NCI-H69 (cell line): ENCODE data around the gene PRAMEF7.
"Not testable (repeated sequence)": the region's sequence is repeated elsewhere in the genome, so short reads cannot be mapped to it uniquely, and the experiment has no call there.

ENCODE experiments used
- DNase-seq: peaks from one replicate; lab custom pipeline; 2025; lab: John Stamatoyannopoulos, UW

PRAMEF7 gene

DNA sequence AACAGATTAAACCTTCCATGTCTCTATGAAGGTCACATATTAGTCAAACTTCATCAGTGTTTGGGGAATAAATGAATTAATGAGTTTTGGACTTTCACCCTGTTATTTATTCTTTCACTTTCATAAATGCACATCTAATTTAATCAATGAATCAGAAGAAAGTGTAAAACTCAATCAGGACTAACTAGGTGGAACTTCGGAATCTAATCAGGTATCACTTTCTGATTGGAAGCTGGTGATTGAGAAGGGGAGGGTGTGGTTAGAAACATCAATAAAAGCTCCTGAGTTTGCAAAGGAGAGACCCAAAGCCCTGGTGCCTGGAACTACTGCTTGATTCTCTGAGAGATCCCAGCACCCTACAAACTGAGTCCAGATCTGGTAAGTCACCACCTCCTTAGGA is at the start of gene PRAMEF7:
TSS of gene PRAMEF7 (plus strand) at position 301 of the 400 bp plus-strand sequence. CDS start 1,083 bp downstream, outside the sequence.
- DNase-seq = not testable (repeated sequence)

DNA sequence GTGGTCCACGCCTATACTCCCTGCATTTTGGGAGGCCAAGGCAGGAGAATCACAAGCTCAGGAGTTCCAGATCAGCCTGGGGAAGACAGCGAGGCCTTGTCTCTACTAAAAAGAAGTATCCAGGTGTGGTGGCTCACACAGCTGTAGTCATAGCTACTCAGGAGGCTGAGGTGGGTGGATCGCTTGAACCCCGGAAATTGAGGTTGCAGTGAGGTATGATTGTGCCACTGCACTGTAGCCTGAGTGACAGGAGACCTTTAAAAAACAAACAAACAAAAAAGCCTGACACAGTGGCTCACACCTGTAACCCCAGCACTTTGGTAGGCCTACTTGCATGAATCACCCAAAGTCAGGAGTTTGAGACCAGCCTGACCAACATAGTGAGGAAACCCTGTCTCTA is 38.0 kb upstream of the PRAMEF7 start:
- DNase-seq = not testable (repeated sequence)

DNA sequence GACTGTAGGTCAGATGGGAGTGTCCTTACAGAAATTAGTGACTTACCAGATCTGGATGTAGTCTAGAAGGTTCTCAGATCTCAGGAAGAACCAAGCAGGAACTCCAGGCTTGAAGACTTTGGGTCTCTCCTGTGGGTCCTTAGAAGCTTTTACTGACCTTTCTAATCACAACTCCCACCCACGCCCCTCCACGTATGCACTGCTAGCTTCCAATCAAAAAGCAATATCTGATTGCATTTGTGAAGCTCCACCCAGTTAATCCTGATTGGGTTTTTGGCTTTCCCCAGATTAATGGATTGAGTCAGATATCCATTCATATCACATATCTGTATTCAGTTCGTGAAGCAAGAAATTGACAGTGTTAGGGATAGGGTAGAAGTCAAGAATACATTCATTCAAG is 30.3 kb upstream of the PRAMEF7 start, which contains the start of gene PRAMEF4:
TSS of gene PRAMEF4 (minus strand) at position 101 of the 400 bp plus-strand sequence. CDS start 2,807 bp downstream, outside the sequence.
- DNase-seq = not testable (repeated sequence)

DNA sequence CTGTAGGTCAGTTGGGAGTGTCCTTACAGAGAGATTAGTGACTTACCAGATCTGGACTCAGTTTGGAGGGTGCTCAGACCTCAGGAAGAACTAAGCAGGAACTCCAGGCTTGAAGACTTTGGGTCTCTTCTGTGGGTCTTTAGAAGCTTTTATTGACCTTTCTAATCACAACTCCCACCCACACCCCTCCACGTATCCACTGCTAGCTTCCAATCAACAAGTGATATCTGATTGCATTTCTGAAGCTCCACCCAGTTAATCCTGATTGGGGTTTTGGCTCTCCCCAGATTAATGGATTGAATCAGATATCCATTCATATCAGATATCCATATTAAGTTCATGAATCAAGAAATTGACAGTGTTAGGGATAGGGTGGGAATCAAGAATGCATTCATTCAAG is 18.2 kb upstream of the PRAMEF7 start, which contains the start of gene PRAMEF10:
TSS of gene PRAMEF10 (minus strand) at position 101 of the 400 bp plus-strand sequence. CDS start 2,423 bp downstream, outside the sequence.
- not testable (repeated sequence) for DNase-seq

DNA sequence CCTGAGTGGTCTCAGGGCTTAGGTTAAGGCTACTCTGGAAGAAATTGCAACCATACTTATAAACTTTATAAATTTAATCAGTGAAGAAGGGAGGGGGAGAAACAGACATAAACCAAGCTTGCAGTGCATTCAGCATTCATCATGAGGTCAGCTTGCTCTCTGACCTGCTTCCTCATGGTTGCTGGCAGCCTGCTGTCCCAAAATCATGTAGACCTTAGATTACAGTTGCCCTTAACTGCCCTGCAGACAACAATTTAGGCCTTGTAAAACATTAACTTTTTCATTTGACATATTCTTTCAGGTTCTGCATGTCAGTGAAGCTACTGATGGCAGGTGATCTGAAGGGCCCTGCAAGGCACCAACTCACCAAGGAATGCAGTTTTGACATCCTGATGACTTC is 17.2 kb upstream of the PRAMEF7 start:
- DNase-seq = not testable (repeated sequence)

DNA sequence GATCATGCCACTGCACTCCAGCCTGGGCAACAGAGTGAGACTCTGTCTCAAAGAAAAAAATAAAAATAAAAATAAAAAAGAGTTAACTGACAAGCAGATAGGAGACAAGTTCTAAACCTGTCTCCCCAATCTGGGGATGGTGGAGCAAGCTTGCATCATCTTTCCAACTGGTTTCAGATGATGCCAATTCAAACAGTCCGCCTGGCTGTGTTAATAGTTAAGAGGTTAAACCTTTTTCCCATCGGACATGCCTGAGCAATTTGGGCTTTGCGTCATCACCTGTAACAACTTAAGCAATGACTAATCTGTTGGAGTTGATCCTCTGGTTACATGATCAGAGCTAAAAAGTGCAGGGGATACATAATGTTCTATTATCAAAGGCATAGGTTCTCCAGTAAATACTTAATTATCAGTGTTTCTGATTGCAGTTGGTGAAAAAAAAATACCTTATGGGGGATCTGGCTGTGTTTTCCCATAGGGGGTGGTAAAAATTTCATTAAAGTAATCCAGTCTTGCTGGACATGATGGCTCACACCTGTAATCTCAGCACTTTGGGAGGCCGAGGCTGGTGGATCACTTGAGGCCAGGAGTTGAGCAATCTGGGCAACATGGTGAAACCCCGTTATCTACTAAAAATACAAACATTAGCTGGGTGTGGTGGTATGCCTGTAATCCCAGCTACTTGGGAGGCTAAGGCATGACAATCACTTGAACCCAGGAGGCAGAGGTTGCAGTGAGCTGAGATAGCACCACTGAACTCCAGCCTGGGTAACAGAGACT is 12.4 kb upstream of the PRAMEF7 start:
- not testable (repeated sequence) for DNase-seq

DNA sequence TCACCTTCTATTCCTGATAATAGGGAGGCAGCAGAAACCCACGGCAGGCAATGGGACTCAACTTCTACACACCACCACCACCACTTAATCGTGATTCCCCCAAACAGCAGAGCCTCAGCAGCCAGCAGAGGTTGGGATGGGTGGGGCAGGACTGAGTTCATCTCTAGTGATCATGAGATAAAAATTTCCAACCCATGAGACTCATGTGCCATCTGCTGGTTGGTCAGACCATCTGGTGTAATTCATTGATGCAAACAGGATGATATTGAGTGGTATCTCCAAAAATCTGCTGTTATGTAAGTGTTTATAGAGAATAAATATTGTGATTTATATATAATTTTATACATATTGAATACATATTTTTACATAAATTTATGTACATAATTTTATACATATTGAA is 5.3 kb downstream of the PRAMEF7 start:
- DNase-seq = not testable (repeated sequence)

DNA sequence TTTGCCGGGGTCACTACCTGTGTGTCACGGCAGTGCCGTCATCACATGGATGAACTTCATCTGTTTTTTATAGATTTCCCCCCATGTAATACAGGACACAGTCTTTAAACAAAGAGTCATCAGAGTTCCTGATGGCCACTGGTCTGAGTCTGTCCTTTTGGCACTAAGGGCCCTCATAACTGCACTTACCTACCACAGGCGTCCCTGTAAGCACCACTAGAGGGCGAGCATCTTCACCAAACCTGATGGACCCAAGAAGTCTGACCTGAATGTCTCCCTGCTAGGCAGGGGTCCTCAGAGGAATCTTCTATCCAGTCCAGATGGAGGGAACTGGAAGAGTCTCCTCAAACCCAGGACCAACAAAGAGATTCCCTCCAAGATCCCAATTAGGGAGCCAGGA is 8.0 kb downstream of the PRAMEF7 start:
- DNase-seq = not testable (repeated sequence)

DNA sequence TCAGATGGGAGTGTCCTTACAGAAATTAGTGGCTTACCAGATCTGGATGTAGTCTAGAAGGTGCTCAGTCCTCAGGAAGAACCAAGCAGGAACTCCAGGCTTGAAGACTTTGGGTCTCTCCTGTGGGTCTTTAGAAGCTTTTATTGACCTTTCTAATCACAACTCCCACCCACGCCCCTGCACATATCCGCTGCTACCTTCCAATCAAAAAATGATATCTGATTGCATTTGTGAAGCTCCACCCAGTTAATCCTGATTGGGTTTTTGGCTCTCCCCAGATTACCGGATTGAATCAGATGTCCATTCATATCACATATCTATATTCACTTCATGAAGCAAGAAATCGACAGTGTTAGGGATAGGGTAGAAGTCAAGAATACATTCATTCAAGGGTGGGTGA is 31.1 kb downstream of the PRAMEF7 start, which contains the start of gene PRAMEF6:
TSS of gene PRAMEF6 (minus strand) at position 101 of the 400 bp plus-strand sequence. CDS start 5,062 bp downstream, outside the sequence.
- DNase-seq = not testable (repeated sequence)
